Activated CD4-positive, CD25-positive, alpha-beta regulatory T cell treated with anti-CD3 and anti-CD28 coated beads, Interleukin-2, amount 50 U/mL, for 72 hours (primary cell): ENCODE results near the gene ZNF48.
A peak's percentile ranks its signal among the peaks of the same experiment; 100 is the strongest.

ENCODE experiments used
- DNase-seq: peaks from one replicate; pipeline ENCODE4 v3.0.0; 2021

The ZNF48 gene

DNA sequence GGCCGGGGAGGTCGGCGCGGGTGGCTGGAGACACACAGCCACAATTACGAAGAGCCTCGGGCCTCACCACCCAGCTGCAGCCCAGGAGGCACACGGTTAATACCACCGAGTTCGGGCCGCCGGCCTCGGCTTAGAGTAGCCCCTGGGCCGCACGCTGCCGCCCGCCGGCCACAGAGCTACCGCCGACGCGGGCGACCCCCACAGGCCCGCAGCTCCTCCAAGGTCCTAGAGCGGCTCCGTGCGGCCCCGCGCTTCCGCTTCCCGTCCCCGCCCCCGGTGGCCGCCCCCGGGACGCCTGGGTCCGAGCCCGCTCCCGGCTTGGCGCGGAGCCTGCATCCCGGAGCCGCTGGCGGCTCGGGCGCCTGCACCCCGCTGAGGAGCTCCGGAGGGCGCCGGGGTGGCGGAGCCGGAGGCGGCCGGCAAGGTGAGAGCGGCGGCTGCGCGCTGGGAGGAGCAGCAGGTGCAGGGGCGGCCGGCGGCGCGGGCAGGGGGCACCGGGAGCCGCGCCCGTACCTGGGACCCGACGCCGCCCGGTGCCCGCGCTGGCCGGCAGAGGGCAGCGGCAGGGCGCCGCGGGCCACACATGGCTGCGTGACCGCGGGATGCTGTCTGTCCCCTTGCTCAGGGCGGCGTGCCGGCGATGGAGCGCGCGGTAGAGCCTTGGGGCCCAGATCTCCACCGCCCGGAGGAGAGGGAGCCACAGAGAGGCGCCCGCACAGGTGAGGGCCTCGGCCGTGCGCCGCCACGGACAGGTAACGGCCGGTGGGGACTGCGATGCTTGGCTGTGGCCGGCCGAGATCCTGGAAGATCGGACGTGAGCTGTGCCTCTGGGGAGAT lies at the start of gene ZNF48:
ZNF48 (plus strand) TSS at position 266 of the 837 bp plus-strand sequence; CDS start at position 641, 375 bp downstream.
- peak; percentile 65 for DNase-seq

DNA sequence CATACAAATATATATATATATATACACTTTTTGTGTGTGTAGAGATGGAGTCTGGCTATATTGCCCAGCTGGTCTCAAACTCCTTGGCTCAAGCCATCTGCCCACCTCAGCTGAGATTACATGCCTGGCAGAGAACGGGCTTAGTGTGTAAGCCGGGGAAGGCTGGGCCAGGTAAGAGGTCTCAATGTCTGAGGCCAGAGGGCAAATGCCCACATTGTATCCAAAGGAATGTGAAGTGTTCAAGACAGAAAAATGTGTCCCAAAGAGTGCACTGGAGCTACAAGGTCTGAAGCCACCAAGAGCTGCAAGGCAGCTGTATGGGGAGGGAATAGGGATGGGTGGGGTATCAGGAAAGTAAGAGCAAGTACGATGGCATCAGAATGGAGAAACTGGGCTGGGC lies 48.9 kb upstream of the ZNF48 start:
- DNase-seq = no peak

DNA sequence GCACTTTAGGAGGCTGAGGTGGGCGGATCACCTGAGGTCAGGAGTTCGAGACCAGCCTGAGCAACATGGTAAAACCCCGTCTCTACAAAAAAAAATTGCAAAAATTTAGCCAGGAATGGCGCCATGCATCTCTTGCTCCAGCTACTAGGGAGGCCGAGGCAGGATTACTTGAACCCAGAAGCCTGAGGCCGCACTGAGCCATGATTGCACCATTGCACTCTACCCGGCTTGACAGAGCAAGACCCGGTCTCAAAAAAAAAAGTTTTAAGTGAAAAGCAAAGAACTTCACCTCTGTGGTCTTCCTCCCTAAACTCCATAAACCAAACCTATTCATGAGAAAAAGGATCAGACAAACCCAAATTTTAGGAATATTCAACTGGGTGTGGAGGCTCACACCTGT lies 47.1 kb upstream of the ZNF48 start:
- DNase-seq = no peak

DNA sequence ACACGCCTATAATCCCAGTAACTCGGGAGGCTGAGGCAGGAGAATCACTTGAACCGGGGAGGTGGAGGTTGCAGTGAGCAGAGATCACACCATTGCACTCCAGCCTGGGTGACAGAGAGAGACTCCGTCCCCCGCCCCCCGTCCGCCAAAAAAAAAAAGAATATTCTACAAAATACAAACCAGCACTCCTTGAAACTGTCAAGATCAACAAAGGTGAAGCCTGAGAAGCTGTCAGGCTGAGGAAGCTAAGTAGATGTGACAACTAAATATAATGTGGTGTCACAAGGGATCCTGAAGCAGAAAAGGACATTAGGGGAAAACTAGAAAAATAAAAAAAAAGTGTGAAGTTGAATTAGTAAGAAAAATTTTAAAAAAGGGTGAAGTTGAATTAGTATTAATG lies 46.3 kb upstream of the ZNF48 start:
- no peak for DNase-seq

DNA sequence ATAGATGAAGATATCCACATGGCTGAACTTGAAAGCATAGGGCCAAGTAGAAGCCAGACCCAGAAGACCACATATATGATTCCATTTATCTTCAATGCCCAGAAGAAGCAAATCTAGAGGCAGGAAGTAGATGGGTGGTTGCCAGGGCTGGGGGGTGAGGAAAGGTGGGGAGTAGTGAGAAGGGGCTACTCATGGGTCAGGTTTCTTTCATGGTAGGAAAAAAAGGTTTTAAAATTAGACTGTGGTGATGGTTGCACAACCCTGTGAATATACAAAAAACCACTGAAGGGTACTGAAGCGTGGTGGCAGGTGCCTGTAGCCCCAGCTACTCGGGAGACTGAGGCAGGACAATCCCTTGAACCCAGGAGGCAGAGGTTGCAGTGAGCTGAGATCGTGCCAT lies 45.5 kb upstream of the ZNF48 start:
- DNase-seq = no peak

DNA sequence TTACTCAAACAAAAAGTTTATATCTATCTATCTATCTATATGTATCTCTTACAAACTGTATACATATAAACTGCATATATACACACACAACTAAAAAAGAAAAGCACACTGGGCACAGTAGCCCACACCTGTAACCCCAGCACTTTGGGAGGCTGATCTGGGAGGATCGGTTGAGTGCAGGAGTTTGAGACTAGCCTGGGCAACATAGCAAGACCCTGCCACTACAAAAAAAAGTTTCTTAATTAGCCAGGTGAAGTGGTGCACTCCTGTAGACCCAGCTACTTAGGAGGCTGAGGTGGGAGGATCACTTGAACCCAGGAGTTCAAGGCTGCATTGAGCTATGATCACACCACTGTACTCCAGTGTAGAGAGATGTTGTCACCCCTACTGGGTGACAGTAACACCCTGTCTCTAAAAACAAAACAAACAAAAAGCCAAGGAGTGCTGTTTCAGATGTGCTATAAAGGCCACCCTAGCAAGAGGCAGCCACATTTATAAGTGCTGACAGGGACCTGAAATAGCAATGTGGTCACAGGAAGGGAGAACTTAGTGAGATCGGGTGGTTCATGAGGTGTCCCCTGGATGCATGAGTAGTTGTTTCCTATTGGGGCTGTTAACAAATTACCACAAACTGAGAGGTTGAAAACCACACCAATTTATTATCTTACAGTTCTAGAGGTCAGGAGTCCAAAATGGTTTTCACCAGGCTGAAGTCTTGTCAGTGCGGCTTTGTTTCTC lies 44.9 kb upstream of the ZNF48 start:
- DNase-seq = no peak

DNA sequence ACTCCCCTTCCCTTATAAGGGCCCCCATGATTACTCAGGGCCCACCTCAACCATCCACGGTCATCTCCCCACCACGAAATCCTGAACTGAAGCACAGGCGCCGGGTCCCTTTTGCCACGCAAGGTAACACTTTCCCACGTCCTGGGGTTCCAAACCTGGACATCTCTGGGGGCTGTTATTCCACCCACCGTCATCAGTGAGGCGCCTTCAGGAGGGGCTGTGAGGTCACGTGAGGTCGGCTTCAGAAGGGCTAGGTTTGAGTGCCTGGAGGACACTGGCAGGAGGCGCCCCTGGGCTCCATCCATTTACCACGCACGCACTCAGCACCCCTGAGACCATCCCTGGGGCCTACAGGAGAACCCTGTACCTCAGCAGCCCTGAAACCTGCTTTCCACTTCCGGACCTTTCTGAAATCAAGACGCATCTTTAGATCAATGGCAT lies 44.2 kb upstream of the ZNF48 start:
- no peak for DNase-seq

DNA sequence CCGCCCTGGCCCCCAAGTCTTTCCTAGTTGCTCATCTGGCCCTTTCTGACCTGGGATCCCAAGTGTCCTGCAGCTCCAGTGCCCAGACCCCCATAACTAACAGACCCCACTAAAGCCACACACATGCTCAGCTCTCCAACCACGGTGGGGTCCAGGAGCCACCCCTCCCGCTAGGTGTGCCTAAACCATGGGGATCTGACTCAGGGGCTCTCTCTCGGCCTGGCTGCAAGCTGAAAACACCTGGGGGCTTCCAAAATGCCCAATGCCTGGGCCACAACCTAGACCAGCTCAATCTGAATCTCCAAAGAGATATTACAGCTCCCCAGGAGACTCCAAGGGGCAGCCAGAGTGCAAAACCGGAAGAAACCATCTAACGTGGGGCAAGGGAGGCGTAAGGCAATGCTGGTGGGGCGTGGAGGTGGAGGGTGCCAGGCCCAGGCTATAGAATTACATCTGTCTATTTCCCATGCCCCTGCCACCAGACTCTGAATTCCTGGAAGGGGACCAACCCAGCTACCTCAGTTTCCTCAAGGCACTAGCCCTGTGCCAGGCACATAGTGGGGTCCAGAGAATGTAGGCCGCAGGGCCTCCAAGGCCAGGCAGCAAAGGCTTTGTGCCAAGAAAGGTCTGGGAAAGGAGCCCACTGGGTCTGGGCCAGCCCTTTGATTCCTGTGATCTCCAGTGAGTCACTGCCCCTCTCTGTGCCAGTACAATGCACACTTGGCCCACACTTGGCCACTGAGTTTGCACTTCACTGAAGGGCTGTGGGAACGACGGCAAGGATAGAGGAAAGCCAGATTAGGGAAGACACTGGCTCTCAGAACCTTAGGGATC lies 43.4 kb upstream of the ZNF48 start:
- DNase-seq = no peak

DNA sequence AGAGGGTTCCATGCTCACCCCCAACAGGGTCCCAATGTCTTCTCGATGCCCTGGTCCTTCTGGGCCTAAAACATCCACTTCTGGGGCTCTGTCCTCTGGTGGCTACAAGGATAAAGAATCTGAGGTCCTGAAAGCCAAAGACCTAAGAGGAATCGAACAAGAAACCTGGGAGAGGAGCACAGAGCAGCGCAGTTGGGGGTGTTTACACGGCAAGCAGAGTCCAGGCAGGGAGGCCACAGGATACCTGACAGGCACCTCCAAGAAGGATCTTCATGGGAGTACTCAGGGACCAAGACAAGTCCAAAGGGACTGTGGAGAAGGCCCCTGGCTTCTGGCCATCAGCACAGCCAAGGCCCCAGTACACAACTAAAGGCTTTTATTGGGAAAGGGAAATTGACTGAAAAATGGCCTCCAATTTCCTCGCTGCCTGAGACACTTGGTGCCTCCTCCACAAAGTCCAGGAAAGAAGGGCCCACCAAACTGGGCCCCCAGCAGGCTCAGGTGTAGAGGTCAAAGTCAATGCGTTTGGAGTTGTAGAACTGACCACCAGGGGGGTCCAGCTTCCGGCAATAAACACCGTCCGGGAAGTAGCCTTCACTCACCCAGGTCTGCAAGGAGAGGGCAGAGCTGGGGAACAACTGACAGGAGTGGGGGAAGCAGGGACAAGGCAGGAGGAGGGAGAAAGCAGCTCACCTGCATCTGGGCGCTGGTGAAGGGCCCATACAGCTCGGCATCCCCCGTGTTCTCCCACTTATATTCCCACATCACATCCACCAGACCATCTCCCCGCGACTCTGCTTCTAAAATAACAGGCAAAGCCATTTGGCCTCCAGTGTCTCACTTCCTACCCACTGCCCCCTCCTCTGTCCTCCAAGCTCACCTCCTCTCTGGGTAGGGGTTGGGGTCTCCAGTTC lies 42.5 kb upstream of the ZNF48 start:
- DNase-seq = no peak

DNA sequence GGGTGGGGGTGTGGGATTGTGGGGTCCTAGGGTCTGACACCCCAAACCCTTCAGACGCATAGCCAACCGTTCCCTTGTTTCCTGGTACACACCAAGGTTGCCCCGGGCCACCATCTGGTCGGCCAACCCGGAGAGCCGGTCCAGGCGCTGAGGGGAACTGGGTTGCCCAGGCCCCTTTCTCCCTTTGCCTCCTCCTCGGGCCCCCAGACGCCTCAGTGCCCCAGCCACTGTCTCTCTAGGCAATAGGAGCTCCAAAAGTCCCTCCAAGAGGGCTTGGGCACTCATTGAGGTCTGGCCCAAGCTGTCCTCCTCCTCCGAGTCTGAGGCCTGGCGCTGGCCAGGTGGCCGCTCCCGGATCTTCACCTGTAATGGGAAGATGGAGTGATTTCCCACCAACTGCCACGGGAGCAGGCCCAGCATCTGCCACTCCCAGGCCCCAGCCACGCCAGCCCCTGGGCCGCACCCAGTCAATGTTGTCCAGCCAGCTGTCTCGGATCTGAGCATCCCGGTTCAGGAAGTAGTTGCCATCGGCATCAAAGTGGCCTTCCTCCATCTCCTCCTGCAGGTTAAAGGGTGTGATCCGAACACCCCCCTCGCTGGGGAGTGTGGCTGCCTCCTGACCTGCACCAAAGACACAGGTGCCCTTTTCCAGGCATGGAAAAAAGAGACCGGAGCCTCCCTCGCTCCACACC lies 41.6 kb upstream of the ZNF48 start:
- no peak for DNase-seq

DNA sequence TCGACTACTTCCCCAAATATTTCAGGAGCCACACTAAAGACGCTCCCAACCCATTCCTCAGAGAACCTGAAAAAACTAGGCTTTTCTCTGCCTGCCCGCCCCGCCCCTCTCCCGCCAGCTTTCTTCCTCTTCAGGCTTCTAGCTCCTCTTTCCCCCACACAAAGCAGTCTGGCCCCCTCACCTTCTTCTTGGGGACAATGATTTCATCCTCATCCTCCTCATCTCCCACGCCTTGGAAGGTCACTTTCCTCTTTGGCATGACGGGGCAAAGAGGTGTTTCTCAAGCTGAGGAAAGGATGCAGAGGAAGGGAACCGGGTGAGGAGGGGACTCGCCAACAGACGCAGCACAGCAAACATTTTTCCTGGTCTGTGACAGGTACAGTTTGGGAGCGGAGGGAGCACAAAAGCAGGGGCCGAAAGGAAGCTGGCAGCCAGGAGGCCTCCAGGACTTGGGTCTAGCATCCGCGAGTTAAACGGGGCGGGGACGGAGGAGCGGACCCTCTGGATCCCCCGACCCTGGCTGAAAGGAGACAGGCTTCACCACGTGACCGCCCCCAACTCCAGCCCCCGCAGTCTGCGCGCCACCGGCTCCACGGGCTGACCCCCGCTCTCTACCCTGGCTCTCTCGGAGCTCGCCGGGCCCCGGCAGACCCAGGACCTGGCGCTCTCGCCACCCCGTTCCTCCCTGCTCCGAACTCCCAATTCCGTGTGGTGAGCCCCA lies 40.6 kb upstream of the ZNF48 start:
- DNase-seq = no peak

DNA sequence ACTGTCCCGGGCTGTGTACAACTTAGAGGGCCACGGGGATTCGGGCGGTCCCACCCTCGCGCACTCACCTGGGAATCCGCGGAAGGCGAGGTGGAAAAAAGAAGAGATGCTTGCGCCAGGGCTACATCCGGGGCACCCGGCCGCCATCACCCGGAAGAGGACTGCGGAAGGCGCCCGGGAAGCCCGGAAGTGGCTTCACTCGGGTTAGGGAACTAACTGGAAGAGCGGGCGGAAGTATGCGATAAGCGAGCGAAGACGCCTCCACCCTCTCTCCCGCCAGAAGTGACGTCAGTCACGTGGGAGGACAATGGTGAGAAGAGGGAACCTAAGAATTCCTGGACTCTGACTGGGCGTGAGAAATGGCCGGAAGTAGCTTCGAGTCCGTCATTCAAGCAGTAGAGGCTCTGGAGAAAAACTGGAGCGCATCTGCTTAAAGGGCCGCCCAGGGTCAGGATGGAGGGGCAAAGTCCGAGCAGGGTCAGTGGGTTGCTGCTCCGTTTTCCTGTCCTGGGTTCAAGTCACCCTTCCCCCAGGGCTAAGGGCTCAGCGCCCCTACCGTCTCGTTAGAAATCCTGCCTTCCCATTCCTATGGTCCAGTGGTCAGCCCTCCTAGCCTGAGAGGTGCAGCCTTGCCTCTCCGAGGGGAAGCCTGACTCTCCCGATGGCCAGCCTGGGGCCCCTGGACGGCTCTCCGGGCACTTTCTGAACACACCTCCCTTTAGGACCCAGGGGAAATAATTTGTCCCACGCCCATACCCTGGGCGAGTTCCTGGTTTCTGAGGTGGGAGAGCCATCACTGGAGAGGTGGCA lies 39.9 kb upstream of the ZNF48 start, which contains the start of gene CD2BP2:
CD2BP2 (minus strand) TSS at position 165 of the 810 bp plus-strand sequence. CDS start 627 bp downstream, outside the sequence.
- DNase-seq = peak; percentile 85

DNA sequence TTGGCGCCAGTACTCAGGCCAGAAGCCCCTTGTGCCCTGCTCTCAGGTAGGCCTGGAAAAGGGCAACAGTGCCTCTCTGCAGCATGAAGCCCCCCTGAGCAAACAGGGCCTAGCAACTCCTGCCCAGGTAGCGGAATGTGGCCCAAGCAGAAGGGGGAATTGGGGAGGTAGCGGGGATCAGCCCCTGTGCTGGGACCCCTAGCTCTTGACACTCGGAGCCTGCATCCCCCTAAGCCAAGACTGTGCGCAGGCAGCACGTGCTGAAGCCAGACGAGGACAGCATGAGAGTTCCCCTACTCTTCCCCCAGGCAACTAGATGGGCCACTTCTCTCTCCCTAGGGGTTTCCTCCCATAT lies 39.3 kb upstream of the ZNF48 start:
- no peak for DNase-seq

DNA sequence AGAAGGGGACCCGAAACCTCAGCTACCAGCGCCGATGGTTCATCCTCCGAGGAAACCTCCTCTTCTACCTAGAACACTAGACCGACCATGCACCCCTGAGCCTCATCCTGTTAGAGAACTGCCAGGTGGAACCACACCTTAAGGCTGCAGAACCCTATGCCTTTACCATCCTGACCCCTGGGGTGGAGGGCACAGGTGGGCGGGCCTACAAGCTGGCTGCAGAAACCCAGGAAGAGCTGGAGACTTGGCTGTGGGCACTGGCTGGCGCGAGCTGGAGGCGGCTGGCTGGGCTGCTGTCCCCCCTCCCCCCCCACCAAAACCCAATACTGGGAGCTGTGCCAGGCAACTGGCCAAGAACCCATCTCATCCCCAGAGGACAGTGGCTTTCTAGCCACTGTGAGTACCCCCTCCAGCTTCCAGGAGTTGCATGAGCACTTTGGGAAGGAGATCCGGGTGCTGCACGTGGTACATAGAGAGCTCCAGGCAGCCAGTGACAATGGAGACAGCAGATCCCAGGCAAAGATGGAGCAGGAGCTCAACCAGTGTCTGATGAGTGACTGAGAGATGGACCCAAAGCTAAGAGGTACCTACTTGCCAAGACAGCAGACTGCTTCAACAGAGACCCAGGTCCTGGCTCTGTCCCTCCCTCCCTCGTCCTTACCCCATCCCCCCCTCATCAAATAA lies 38.7 kb upstream of the ZNF48 start:
- no peak for DNase-seq

DNA sequence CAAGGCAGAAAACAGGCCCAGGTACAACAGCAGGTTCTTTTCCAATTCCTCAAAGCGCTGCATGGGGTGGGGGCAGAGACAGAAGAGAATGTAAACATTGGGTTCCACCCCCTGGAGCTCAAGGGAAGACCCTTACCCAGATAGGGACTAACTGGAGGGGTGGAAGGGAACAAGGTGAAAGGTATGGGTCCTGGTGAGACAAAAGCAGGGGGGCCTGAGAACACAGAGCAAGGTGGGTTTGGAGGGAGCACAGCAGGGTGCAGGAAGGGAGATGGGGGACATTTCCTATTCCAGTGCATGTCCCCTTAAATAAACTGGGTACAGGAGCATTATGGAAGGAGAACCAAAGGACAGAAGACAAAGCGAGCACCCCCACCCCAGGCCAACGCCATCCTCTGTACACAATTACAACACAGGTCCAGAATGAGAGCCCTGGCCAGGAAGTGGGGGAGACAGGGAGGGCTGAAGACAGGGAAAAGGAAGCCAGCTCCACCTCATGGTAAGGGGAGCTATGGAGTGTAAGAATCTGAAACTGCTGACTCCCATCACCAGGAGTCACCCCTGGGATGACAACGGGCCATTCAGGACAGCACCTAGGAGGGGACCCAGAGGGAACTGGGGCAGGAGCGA lies 38.0 kb upstream of the ZNF48 start:
- DNase-seq = no peak

DNA sequence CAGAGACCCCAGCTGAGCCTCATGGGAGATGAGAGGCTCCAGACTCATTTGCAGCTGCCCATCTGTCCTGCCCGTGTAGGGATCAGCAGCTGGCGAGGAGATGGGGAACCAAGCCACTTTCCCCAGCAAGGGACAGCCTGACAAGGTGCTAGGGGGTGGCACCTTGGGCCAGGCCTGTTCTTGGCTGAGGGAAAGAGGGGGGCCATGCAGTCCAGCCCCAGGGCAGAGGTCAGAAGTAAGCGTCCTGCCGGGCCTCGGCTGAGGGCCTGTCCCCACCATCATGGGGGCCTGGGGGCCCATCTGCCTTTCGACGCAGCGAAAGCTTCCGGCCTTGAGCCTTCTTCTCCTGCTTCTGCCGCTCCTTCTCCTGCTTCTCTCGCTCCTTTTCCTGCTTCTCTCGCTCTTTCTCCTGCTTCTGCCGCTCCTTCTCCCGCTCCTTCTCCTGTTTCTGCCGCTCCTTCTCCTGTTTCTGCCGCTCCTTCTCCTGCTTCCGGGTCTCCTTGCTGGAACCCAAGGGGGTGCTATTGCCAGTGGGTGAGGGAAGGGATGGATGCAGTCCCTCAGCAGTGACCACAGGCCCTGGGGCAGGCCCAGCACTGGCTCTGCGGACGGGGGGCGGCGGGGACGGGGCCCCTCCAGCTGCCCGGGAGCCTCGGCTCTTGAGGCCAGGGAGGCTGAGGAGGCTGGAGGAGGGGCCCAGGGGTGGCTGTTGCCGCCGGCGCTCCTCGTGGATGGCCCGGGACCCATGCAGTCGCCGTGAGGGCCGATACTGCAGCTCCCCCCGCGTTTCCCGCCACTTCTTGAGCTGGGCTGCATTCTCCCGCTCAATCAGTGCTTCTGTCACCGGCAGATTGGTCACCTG lies 37.3 kb upstream of the ZNF48 start:
- no peak for DNase-seq

DNA sequence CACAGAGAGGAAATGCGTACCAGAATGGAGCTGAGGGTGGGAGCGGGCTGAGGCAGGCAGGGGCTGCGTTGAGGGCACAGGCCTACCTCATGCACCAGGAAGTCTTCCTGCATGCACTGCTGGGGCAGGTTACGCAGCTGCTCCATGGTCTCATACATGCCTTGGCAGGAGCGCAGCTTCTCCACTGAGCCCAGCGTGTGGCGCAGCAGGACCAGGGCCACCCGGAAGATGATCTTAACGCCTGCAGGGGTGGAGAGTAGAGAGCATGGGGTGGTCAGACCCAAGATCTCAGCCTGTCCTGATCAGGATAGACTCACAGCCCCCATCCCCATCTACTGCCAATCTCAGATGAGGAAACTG lies 36.7 kb upstream of the ZNF48 start:
- DNase-seq = no peak
